Vagina (tissue), 2 donors: ENCODE data around the gene GPN2. TPM values are rescaled to one million over a fixed set of nuclear protein-coding genes. Genes with fewer than 3 reads are reported as not detected.

Experiments
- DNase-seq, 2 donors: peaks; one replicate each; pipeline ENCODE4 v3.0.0-alpha.2; 2017; ENCODE audit errors: extremely low spot score in 2 of 2
- H3K27ac ChIP-seq: fragments of 200-600 bp; sonication (generic); one replicate; pipeline ENCODE4 v1.5.1; 2019
- H3K27me3 ChIP-seq: fragments of 200-600 bp; sonication (generic); one replicate; pipeline ENCODE4 v1.5.1; 2019
- H3K36me3 ChIP-seq, 2 donors: fragments of 200-600 bp; sonication (generic); one replicate each; pipeline ENCODE4 v1.5.1; 2017 to 2019
- H3K4me1 ChIP-seq: fragments of 200-600 bp; sonication (generic); one replicate; pipeline ENCODE4 v1.5.1; 2019
- H3K4me3 ChIP-seq, 2 donors: fragments of 200-600 bp; sonication (generic); 1 replicate in 1 of 2; 2 replicates in 1 of 2; pipeline ENCODE4 v1.5.1; 2016 to 2019
- H3K9me3 ChIP-seq: fragments of 200-600 bp; sonication (generic); one replicate; pipeline ENCODE4 v1.5.1; 2019
- POLR2A ChIP-seq, 2 donors: fragments of 450-650 bp; IDR thresholded peaks; one replicate each; pipeline ENCODE4 v1.6.1; 2017; ENCODE audit warnings: antibody characterized with exemption in 2 of 2, mild to moderate bottlenecking in 2 of 2, moderate library complexity in 2 of 2
- POLR2AphosphoS5 ChIP-seq, 2 donors: sonication (generic); formaldehyde crosslinking; IDR thresholded peaks; one replicate each; pipeline ENCODE4 v1.9.0; 2017; ENCODE audit warnings: antibody characterized with exemption in 2 of 2, mild to moderate bottlenecking in 2 of 2, low read depth in 1 of 2; ENCODE audit not compliant: insufficient read depth in 1 of 2
- intact Hi-C: fragments of 100-400 bp; cut with DNase I; formaldehyde crosslinking; loops from one replicate; pipeline ENCODE4 v1.15.1; 2023
- total RNA-seq: library from RNA; depleted of rRNA; stranded (reverse); fragments of >200 nt; gene quantifications from one replicate; pipeline ENCODE4 v1.2.3, GENCODE V29; 2016
- TF ChIP-seq, protein P1 (sequence below), 3 experiments: fragments of 450-650 bp in 2 of 3; fragments of 200-600 bp in 1 of 3; sonication (generic) in 1 of 3; IDR thresholded peaks; one replicate each; pipeline ENCODE4 v1.5.1; 2017 to 2019; ENCODE audit warnings: antibody characterized with exemption in 3 of 3, mild to moderate bottlenecking in 2 of 3, moderate library complexity in 2 of 3

Gene GPN2
- total RNA-seq, 1 donor from 2014 or later = 11.5 TPM

DNA sequence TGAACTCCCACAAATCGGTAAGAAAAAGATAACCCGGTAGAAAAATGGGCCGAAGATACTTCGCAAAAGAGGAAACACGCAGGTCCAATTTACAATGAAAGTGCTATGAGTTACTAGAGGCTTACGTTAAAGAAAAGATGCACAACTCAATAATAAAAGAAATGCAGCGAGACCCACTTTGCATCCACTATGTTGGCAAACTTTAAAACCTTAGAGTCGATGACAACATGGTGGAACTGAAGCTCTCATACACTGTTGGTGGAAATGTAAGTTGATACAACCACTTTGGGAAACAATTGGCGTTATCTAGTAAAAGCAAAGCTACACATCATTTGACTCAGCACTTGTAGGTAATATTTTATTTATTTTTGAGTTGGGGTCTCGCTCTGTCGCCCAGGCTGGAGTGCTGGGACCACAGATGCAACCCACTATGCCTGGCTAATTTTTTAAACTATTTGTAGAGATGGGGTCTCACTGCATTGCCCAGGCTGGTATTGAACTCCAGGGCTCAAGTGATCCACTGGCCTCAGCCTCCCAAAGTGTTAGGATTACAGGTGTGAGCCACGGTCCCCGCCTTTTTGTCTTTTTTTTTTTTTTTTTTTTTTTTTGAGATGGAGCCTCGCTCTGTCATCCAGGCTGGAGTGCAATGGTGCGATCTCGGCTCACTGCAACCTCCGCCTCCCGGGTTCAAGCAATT, 10.9 kb upstream of the GPN2 start:
- intact Hi-C loops = no loop called here
- peaks cover 27% of the 10 kb centered on the region for H3K4me1 ChIP-seq
- DNase-seq = no peak
- H3K9me3 ChIP-seq = no peaks in the 10 kb centered on the region
- H3K36me3 ChIP-seq = peaks cover 0 to 24% of the 10 kb centered on the region in 2 donors
- peak overlapping the region; percentile 68 to 78 for H3K4me3 ChIP-seq
- no peaks in the 10 kb centered on the region for H3K27me3 ChIP-seq
- H3K27ac ChIP-seq = peak overlapping the region; percentile 83
- TF ChIP-seq POLR2AphosphoS5 (IDR thresholded peaks at IDR 0.05; ENCODE audit: insufficient read depth in 1 of 2, low read depth in 1 of 2) = no peak
- TF ChIP-seq, protein P1, sequence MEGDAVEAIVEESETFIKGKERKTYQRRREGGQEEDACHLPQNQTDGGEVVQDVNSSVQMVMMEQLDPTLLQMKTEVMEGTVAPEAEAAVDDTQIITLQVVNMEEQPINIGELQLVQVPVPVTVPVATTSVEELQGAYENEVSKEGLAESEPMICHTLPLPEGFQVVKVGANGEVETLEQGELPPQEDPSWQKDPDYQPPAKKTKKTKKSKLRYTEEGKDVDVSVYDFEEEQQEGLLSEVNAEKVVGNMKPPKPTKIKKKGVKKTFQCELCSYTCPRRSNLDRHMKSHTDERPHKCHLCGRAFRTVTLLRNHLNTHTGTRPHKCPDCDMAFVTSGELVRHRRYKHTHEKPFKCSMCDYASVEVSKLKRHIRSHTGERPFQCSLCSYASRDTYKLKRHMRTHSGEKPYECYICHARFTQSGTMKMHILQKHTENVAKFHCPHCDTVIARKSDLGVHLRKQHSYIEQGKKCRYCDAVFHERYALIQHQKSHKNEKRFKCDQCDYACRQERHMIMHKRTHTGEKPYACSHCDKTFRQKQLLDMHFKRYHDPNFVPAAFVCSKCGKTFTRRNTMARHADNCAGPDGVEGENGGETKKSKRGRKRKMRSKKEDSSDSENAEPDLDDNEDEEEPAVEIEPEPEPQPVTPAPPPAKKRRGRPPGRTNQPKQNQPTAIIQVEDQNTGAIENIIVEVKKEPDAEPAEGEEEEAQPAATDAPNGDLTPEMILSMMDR (IDR thresholded peaks at IDR 0.05) = no peak
- TF ChIP-seq POLR2A (IDR thresholded peaks at IDR 0.05) = no peak

- DNase-seq = peak in 1 of 2 donors; percentile 92
- Histone ChIP-seq H3K4me1 (peaks cover 27% of the 10 kb centered on the region), H3K9me3 (no peaks in the 10 kb centered on the region), H3K27me3 (no peaks in the 10 kb centered on the region), H3K36me3 (peaks cover 0 to 28% of the 10 kb centered on the region in 2 donors), H3K27ac (peak within 1 kb of the TSS; percentile 83), H3K4me3 (peak within 1 kb of the TSS; percentile 68 to 78)
- TF ChIP-seq, protein P1 (IDR thresholded peaks at IDR 0.05) = no peak
- TF ChIP-seq POLR2A (IDR thresholded peaks at IDR 0.05) = peak in 1 of 2 donors; percentile 4
- TF ChIP-seq POLR2AphosphoS5 (IDR thresholded peaks at IDR 0.05; ENCODE audit: insufficient read depth in 1 of 2, low read depth in 1 of 2) = peak; percentile 86 to 93
- intact Hi-C loops = no loop called here
These were observed 10.1 kb upstream of the GPN2 start, which contains the start of gene GPATCH3 for GRCh38 chr1:26900001-26900814. Gene GPATCH3 (minus strand): TSS chr1:26900467. CDS start chr1:26900442, 25 bp downstream.

DNA sequence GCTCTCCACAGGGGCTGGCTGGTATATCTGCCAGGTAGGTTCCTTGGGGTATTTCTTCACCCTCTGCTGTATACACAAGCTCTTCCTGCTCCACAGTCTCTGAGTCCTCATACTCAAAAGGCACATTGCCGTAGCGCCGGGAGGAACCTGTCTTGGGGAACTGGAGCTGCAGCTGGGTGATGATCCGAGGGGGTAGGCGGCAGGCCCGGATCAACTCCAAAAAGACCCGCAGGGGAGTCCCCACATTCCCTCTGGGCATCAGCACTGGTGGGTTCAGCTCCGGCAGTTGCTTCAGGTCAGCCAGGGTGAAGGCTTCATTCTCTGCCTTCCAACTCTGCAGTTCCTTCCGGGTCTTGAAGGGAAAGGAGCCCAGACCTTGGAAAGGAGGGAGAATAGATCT, 7.3 kb upstream of the GPN2 start:
- no peaks in the 10 kb centered on the region for H3K27me3 ChIP-seq
- H3K9me3 ChIP-seq = no peaks in the 10 kb centered on the region
- peaks cover 0 to 55% of the 10 kb centered on the region in 2 donors for H3K36me3 ChIP-seq
- no peak for TF ChIP-seq POLR2AphosphoS5 (IDR thresholded peaks at IDR 0.05; ENCODE audit: insufficient read depth in 1 of 2, low read depth in 1 of 2)
- TF ChIP-seq, protein P1 (IDR thresholded peaks at IDR 0.05) = no peak
- no peak for TF ChIP-seq POLR2A (IDR thresholded peaks at IDR 0.05)
- H3K27ac ChIP-seq = no peak overlapping the region
- intact Hi-C loops = no loop called here
- DNase-seq = no peak
- no peak overlapping the region for H3K4me3 ChIP-seq
- peaks cover 27% of the 10 kb centered on the region for H3K4me1 ChIP-seq

DNA sequence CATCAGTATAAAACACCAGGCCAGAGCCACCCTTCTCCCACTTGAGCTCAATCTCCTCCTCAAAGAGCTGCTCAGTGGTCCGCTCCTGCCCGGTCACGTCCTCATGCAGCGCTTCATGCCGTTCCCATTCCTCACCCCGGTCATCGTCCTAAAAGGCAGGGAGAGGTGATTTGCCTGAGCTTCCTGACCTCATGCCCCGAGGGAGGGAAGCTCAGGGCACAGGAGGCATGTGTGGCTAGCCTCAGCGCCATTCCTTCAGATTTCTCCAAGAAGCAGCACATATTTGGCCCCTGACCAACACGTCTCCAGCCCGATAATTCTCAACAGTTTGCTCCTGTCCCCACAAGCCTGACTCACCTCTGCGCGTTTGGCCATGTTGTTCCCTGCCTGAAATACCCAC, 4.2 kb upstream of the GPN2 start:
- Histone ChIP-seq H3K9me3 (no peaks in the 10 kb centered on the region), H3K4me3 (no peak overlapping the region), H3K36me3 (peaks cover 0 to 62% of the 10 kb centered on the region in 2 donors), H3K27ac (no peak overlapping the region), H3K4me1 (peaks cover 25% of the 10 kb centered on the region), H3K27me3 (no peaks in the 10 kb centered on the region)
- intact Hi-C loops = no loop called here
- no peak for DNase-seq
- TF ChIP-seq POLR2AphosphoS5 (IDR thresholded peaks at IDR 0.05; ENCODE audit: insufficient read depth in 1 of 2, low read depth in 1 of 2) = no peak
- TF ChIP-seq POLR2A (IDR thresholded peaks at IDR 0.05) = no peak
- TF ChIP-seq, protein P1 (IDR thresholded peaks at IDR 0.05) = no peak
